DOHH2 (cell line): ENCODE results near the gene PDK1.
"Not testable (repeated sequence)": the region's sequence is repeated elsewhere in the genome, so short reads cannot be mapped to it uniquely, and the experiment has no call there.

Source experiments
- H3F3A ChIP-seq: fragments of 200-600 bp; sonication (generic), shearing (Covaris generic); 2 replicates; pipeline ENCODE4 v1.6.0; 2016; ENCODE audit warnings: antibody characterized with exemption, mild to moderate bottlenecking; ENCODE audit not compliant: control insufficient read depth, insufficient read depth
- H3K27ac ChIP-seq: fragments of 200-600 bp; sonication (generic); 2 replicates; pipeline ENCODE4 v1.5.1; 2014; ENCODE audit warnings: low read depth, mild to moderate bottlenecking, low read length, moderate library complexity
- H3K27me3 ChIP-seq: fragments of 200-600 bp; sonication (generic); 2 replicates; pipeline ENCODE4 v1.6.1; 2014; ENCODE audit warnings: mild to moderate bottlenecking, low read length, mixed read lengths; ENCODE audit not compliant: control insufficient read depth
- H3K36me3 ChIP-seq: fragments of 200-600 bp; sonication (generic); 2 replicates; pipeline ENCODE4 v1.6.1; 2014; ENCODE audit warnings: mild to moderate bottlenecking, low read length, moderate library complexity, mixed read lengths; ENCODE audit not compliant: control insufficient read depth
- H3K4me1 ChIP-seq: fragments of 200-600 bp; sonication (generic); 2 replicates; pipeline ENCODE4 v1.6.1; 2014; ENCODE audit warnings: mild to moderate bottlenecking, low read length, mixed read lengths; ENCODE audit not compliant: control insufficient read depth
- H3K4me2 ChIP-seq: fragments of 200-600 bp; sonication (generic); 2 replicates; pipeline ENCODE4 v1.6.0; 2014; ENCODE audit warnings: mild to moderate bottlenecking, low read length, moderate library complexity
- H3K4me3 ChIP-seq: fragments of 200-600 bp; sonication (generic); 2 replicates; pipeline ENCODE4 v1.5.1; 2014; ENCODE audit warnings: mild to moderate bottlenecking, low read length, mixed read lengths
- H3K79me2 ChIP-seq: fragments of 200-600 bp; sonication (generic); 2 replicates; pipeline ENCODE4 v1.6.1; 2014; ENCODE audit warnings: mild to moderate bottlenecking, low read length, mixed read lengths; ENCODE audit not compliant: control insufficient read depth
- H3K9me2 ChIP-seq: fragments of 200-600 bp; sonication (generic); replicated peaks from 2 replicates; pipeline ENCODE4 v1.6.1; 2014; ENCODE audit warnings: mild to moderate bottlenecking, low read length, mixed read lengths; ENCODE audit not compliant: control insufficient read depth
- H3K9me3 ChIP-seq: fragments of 200-600 bp; sonication (generic); 2 replicates; pipeline ENCODE4 v1.6.1; 2014; ENCODE audit warnings: antibody characterized with exemption, low read length, mixed read lengths; ENCODE audit not compliant: control insufficient read depth, insufficient read depth
- H4K20me1 ChIP-seq: fragments of 200-600 bp; sonication (generic); 2 replicates; pipeline ENCODE4 v1.6.0; 2014; ENCODE audit warnings: low read depth, mild to moderate bottlenecking, antibody characterized with exemption, low read length, moderate library complexity; ENCODE audit not compliant: control insufficient read depth, insufficient read depth
- EZH2phosphoT487 ChIP-seq: fragments of 200-600 bp; sonication (generic); IDR thresholded peaks from 2 replicates; pipeline ENCODE4 v1.6.1; 2017; ENCODE audit warnings: borderline replicate concordance, mild to moderate bottlenecking, antibody characterized with exemption, low read length, moderate library complexity, mixed read lengths
- TF ChIP-seq, protein P1 (sequence below): fragments of 200-600 bp; sonication (generic); IDR thresholded peaks from one replicate; pipeline ENCODE4 v1.5.1; 2014; ENCODE audit warnings: antibody characterized with exemption, mild to moderate bottlenecking, low read depth, low read length; ENCODE audit not compliant: poor library complexity, severe bottlenecking

The PDK1 gene

DNA sequence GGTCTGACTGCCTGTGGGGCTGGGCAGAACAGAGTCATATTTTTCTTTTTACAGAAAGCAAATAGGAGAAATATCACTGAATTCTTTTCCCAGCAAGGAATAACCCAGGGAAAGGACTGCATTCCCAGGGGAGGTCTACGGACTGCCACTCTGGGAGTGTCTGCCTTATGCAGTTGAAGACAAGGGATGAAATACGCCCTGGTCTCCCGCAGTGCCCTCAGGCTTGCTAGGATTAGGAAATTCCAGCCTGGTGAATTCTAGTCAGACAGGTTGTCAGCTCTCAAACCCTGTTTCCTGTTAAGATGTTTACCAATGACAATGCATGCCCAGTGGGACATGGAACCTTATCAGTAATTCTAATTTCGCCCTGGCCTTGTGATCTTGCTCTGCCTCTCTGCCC, 30.3 kb upstream of the PDK1 start:
- H3K4me1 ChIP-seq = no peaks in the 10 kb centered on the region
- H3K79me2 ChIP-seq = no peaks in the 10 kb centered on the region
- H3K4me3 ChIP-seq = no peak overlapping the region
- peaks cover 6% of the 10 kb centered on the region for H3K36me3 ChIP-seq
- no peak overlapping the region for H3K4me2 ChIP-seq
- H3K9me2 ChIP-seq = no peaks in the 10 kb centered on the region
- no peaks in the 10 kb centered on the region for H4K20me1 ChIP-seq
- TF ChIP-seq EZH2phosphoT487 = no peak
- TF ChIP-seq, protein P1, sequence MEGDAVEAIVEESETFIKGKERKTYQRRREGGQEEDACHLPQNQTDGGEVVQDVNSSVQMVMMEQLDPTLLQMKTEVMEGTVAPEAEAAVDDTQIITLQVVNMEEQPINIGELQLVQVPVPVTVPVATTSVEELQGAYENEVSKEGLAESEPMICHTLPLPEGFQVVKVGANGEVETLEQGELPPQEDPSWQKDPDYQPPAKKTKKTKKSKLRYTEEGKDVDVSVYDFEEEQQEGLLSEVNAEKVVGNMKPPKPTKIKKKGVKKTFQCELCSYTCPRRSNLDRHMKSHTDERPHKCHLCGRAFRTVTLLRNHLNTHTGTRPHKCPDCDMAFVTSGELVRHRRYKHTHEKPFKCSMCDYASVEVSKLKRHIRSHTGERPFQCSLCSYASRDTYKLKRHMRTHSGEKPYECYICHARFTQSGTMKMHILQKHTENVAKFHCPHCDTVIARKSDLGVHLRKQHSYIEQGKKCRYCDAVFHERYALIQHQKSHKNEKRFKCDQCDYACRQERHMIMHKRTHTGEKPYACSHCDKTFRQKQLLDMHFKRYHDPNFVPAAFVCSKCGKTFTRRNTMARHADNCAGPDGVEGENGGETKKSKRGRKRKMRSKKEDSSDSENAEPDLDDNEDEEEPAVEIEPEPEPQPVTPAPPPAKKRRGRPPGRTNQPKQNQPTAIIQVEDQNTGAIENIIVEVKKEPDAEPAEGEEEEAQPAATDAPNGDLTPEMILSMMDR = no peak
- no peaks in the 10 kb centered on the region for H3F3A ChIP-seq
- no peaks in the 10 kb centered on the region for H3K27me3 ChIP-seq
- H3K9me3 ChIP-seq = 0 out of 2 replicates have a peak, but pooled peaks cover 4% of the 10 kb centered on the region
- no peak overlapping the region for H3K27ac ChIP-seq

DNA sequence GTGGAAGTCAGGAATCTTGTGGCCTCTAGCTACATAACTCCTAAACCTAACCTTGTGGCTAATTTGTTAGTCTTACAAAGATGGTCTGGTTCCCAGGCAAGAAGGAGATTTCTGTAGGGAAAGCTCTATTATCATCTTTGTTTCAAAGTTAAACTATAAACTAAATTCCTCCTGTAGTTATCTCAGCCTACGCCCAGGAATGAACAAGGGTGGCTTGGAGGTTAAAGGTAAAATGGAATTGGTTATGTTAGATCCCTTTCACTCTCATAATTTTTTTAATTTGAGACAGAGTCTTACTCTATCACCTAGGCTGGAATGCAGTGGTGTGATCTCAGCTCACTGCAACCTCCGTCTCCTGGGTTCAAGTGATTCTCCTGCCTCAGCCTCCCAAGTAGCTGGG, 24.6 kb upstream of the PDK1 start:
- Histone ChIP-seq H3F3A (no peaks in the 10 kb centered on the region), H3K9me2 (no peaks in the 10 kb centered on the region), H3K9me3 (peaks cover 37% of the 10 kb centered on the region), H3K4me3 (no peak overlapping the region), H3K27ac (no peak overlapping the region), H4K20me1 (no peaks in the 10 kb centered on the region), H3K36me3 (peaks cover 6% of the 10 kb centered on the region), H3K79me2 (no peaks in the 10 kb centered on the region), H3K4me2 (no peak overlapping the region), H3K27me3 (no peaks in the 10 kb centered on the region), H3K4me1 (peaks cover 7% of the 10 kb centered on the region)
- TF ChIP-seq, protein P1 = no peak
- TF ChIP-seq EZH2phosphoT487 = no peak

DNA sequence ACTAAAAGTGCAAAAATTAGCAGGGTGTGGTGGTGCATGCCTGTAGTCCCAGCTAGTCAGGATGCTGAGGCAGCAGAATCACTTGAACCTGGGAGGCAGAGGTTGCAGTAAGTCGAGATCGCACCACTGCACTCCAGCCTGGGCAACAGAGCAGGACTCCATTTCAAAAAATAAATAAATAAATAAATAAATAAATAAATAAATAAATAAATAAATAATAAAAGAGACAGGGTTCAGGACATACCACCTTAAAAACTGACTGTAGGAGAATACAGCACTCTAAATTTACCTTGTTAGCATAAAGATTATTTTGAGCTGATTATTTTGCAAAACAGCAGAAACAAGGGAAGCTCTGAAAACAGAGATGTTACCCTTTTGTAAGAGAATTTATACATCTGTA, 23.4 kb upstream of the PDK1 start:
- not testable (repeated sequence) for H3K4me1 ChIP-seq, H3K27ac ChIP-seq, H4K20me1 ChIP-seq, H3K4me3 ChIP-seq, H3K79me2 ChIP-seq, H3K9me2 ChIP-seq, H3K36me3 ChIP-seq, H3K4me2 ChIP-seq, H3F3A ChIP-seq, H3K27me3 ChIP-seq
- H3K9me3 ChIP-seq = peaks cover 37% of the 10 kb centered on the region

DNA sequence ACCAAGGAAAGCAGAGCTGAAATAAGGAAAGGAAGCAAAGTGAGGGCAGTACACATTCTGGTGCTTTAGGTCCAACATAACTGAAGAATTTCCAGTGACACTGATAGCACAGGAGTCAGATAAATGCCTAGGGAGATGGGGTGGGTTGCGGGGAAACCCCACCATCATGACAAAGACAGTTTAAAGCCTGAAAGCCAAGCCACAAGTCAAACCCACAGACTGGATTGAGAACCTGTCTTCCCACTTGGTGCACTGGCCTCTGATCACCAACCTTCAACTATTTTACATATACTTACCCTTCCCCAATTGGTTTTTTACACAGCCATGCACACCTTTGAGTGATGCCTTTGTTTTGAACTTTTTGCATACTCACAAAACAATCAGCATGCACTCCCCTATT, 22.2 kb upstream of the PDK1 start:
- H3F3A ChIP-seq = no peaks in the 10 kb centered on the region
- H3K27me3 ChIP-seq = no peaks in the 10 kb centered on the region
- TF ChIP-seq, protein P1 = no peak
- no peak for TF ChIP-seq EZH2phosphoT487
- peaks cover 6% of the 10 kb centered on the region for H3K36me3 ChIP-seq
- no peaks in the 10 kb centered on the region for H4K20me1 ChIP-seq
- peaks cover 7% of the 10 kb centered on the region for H3K4me1 ChIP-seq
- no peak overlapping the region for H3K4me2 ChIP-seq
- no peak overlapping the region for H3K4me3 ChIP-seq
- H3K9me2 ChIP-seq = no peaks in the 10 kb centered on the region
- H3K79me2 ChIP-seq = no peaks in the 10 kb centered on the region
- peaks cover 37% of the 10 kb centered on the region for H3K9me3 ChIP-seq
- H3K27ac ChIP-seq = no peak overlapping the region
